Naive thymus-derived CD4-positive, alpha-beta T cell (primary cell): ENCODE results near the gene ARMC6. TPM values are rescaled to one million over a fixed set of nuclear protein-coding genes. Genes with fewer than 3 reads are reported as not detected.

Source experiments
- ATAC-seq: fragments of 150-1000 bp; cut with Tn5 transposase; 2 replicates; pipeline ENCODE4 v1.10.0; 2021; ENCODE audit warnings: mild to moderate bottlenecking, moderate library complexity
- CTCF ChIA-PET: fragments of 350-600 bp; sonication (Branson Sonifier 250); formaldehyde crosslinking; loops from one replicate; lab custom pipeline; 2021; ENCODE audit warnings: antibody characterized with exemption; lab: Charles Lee
- POLR2A ChIA-PET: fragments of 350-600 bp; sonication (Branson Sonifier 250); formaldehyde crosslinking; loops from one replicate; lab custom pipeline; 2021; ENCODE audit warnings: antibody characterized with exemption, inconsistent platforms; lab: Charles Lee
- DNase-seq, 9 donors: peaks; one replicate each; pipeline versions ENCODE4 v3.0.0 to v3.0.0-alpha.2; 2020 to 2022; ENCODE audit warnings: mixed read lengths in 1 of 9
- H3K27ac ChIP-seq: one replicate; pipeline ENCODE4 v1.7.0; 2013; ENCODE audit warnings: mild to moderate bottlenecking, low read depth, low read length, moderate library complexity
- H3K27me3 ChIP-seq, 2 donors: one replicate each; pipeline ENCODE4 v1.7.0; 2013; ENCODE audit warnings: low read length in 2 of 2, mild to moderate bottlenecking in 2 of 2, moderate library complexity in 2 of 2; ENCODE audit not compliant: control insufficient read depth in 2 of 2, insufficient read depth in 2 of 2
- H3K36me3 ChIP-seq, 3 experiments: 1 replicate in 2 of 3; 2 replicates in 1 of 3; pipeline ENCODE4 v1.7.0; 2013; ENCODE audit warnings: low read length in 3 of 3, mild to moderate bottlenecking in 3 of 3, moderate library complexity in 1 of 3; ENCODE audit not compliant: insufficient read depth in 3 of 3, control insufficient read depth in 2 of 3
- H3K4me1 ChIP-seq, 2 donors: one replicate each; pipeline ENCODE4 v1.7.0; 2013; ENCODE audit warnings: low read length in 2 of 2, mild to moderate bottlenecking in 2 of 2, moderate library complexity in 1 of 2; ENCODE audit not compliant: control insufficient read depth in 2 of 2, insufficient read depth in 2 of 2
- H3K4me3 ChIP-seq: 2 replicates; pipeline ENCODE4 v1.7.0; 2013; ENCODE audit warnings: mild to moderate bottlenecking, low read length
- H3K9me3 ChIP-seq, 3 experiments: 1 replicate in 2 of 3; 2 replicates in 1 of 3; pipeline ENCODE4 v1.7.0; 2013; ENCODE audit warnings: low read length in 3 of 3; ENCODE audit not compliant: control insufficient read depth in 2 of 3
- H3K27ac Mint-ChIP-seq, 9 donors: one replicate each; pipeline ENCODE4 v1.8.0; 2020 to 2022; ENCODE audit warnings: mixed read lengths in 9 of 9, mild to moderate bottlenecking in 8 of 9, moderate library complexity in 5 of 9, inconsistent platforms in 2 of 9
- H3K27me3 Mint-ChIP-seq, 5 donors: one replicate each; pipeline ENCODE4 v1.8.0; 2021 to 2022; ENCODE audit warnings: mixed read lengths in 5 of 5, mild to moderate bottlenecking in 1 of 5
- H3K36me3 Mint-ChIP-seq, 5 donors: one replicate each; pipeline ENCODE4 v1.8.0; 2020 to 2022; ENCODE audit warnings: mixed read lengths in 5 of 5, mild to moderate bottlenecking in 3 of 5, inconsistent platforms in 1 of 5
- H3K4me1 Mint-ChIP-seq, 7 donors: one replicate each; pipeline ENCODE4 v1.8.0; 2020 to 2022; ENCODE audit warnings: mixed read lengths in 7 of 7, mild to moderate bottlenecking in 3 of 7, inconsistent platforms in 1 of 7
- H3K4me3 Mint-ChIP-seq, 10 donors: one replicate each; pipeline ENCODE4 v1.8.0; 2020 to 2022; ENCODE audit warnings: mild to moderate bottlenecking in 10 of 10, mixed read lengths in 10 of 10, moderate library complexity in 6 of 10, inconsistent platforms in 2 of 10
- H3K9me3 Mint-ChIP-seq, 11 donors: one replicate each; pipeline ENCODE4 v1.8.0; 2020 to 2022; ENCODE audit warnings: mixed read lengths in 11 of 11, mild to moderate bottlenecking in 4 of 11, inconsistent platforms in 1 of 11, moderate library complexity in 1 of 11
- intact Hi-C, 2 donors: fragments of 100-400 bp; cut with micrococcal nuclease; formaldehyde crosslinking; loops; one replicate each; pipeline ENCODE4 v1.15.1; 2023
- polyA plus RNA-seq, 2 donors: library from polyadenylated mRNA; unstranded; fragments of 300-500 nt; fragmentation: Illumina TruSeq; gene quantifications; one replicate each; pipeline ENCODE4 v1.2.3, GENCODE V29; 2021
- total RNA-seq, 6 experiments: library from RNA in 5 of 6; stranded (reverse) in 5 of 6; gene quantifications; 1 replicate in 5 of 6; 2 replicates in 1 of 6; pipeline ENCODE4 v1.2.3 and lab custom pipeline; 2021 to 2026

The ARMC6 gene
- total and polyA plus RNA-seq, 7 experiments from 2014 or later = 14.0 to 41.9 (median 16.2) TPM

- Mint-ChIP-seq H3K27ac (no peak overlapping the region), H3K9me3 (no peaks in the 10 kb centered on the region), H3K36me3 (peaks cover 0 to 3% (median 0%) of the 10 kb centered on the region in 5 donors), H3K27me3 (no peaks in the 10 kb centered on the region), H3K4me3 (no peak overlapping the region), H3K4me1 (peaks cover 0 to 15% (median 9%) of the 10 kb centered on the region in 7 donors)
- CTCF ChIA-PET = interaction anchor here (1.0 kb wide), 1 partner anchor 9 kb away, joined by 3 read pairs; no protein-coding TSS in a partner anchor
- no peak overlapping the region for H3K4me3 ChIP-seq
- H3K9me3 ChIP-seq = no peaks in the 10 kb centered on the region
- no peaks in the 10 kb centered on the region for H3K27me3 ChIP-seq
- intact Hi-C loops = no loop called here
- H3K4me1 ChIP-seq = peaks cover 4 to 6% of the 10 kb centered on the region in 2 donors
- ATAC-seq (no peak), DNase-seq (no peak)
- POLR2A ChIA-PET = no interaction called here
- H3K27ac ChIP-seq = no peak overlapping the region
- H3K36me3 ChIP-seq = peaks cover 0 to 41% (median 0%) of the 10 kb centered on the region in 3 experiments
Measured at GRCh38 chr19:19059018-19059836, 25.8 kb downstream of the ARMC6 start.

- POLR2A ChIA-PET = no interaction called here
- DNase-seq = no peak
- H3K9me3 Mint-ChIP-seq = no peaks in the 10 kb centered on the region
- ATAC-seq = no peak
- no peak overlapping the region for H3K4me3 ChIP-seq
- H3K4me1 Mint-ChIP-seq = peaks cover 0 to 23% (median 10%) of the 10 kb centered on the region in 7 donors
- no peak overlapping the region for H3K27ac Mint-ChIP-seq
- peaks cover 0 to 35% (median 0%) of the 10 kb centered on the region in 3 experiments for H3K36me3 ChIP-seq
- no peak overlapping the region for H3K4me3 Mint-ChIP-seq
- H3K4me1 ChIP-seq = peaks cover 4 to 6% of the 10 kb centered on the region in 2 donors
- H3K9me3 ChIP-seq = no peaks in the 10 kb centered on the region
- H3K27me3 ChIP-seq = no peaks in the 10 kb centered on the region
- intact Hi-C loops = loop anchor here (5.0 to 10.0 kb wide), 3 partner anchors 347 to 427 kb away; partner anchors contain the start of gene GATAD2A (in 1 of the 2)
- no peak overlapping the region for H3K27ac ChIP-seq
- no peaks in the 10 kb centered on the region for H3K27me3 Mint-ChIP-seq
- H3K36me3 Mint-ChIP-seq = peaks cover 0 to 3% (median 0%) of the 10 kb centered on the region in 5 donors
- CTCF ChIA-PET = interaction anchor here (1.0 kb wide), 1 partner anchor 8 kb away, joined by 3 read pairs; no protein-coding TSS in a partner anchor
Measured at GRCh38 chr19:19059837-19060611, 26.6 kb downstream of the ARMC6 start.

GRCh38 chr19:19061506-19061905, 28.1 kb downstream of the ARMC6 start:
- intact Hi-C loops = loop anchor here (5.0 to 10.0 kb wide), 3 partner anchors 346 to 426 kb away; partner anchors contain the start of gene GATAD2A (in 1 of the 2)
- ChIA-PET POLR2A (no interaction called here), CTCF (no interaction called here)
- Histone ChIP-seq H3K36me3 (peaks cover 0 to 24% (median 0%) of the 10 kb centered on the region in 3 experiments), H3K27ac (no peak overlapping the region), H3K27me3 (no peaks in the 10 kb centered on the region), H3K4me1 (peaks cover 4 to 6% of the 10 kb centered on the region in 2 donors), H3K9me3 (no peaks in the 10 kb centered on the region), H3K4me3 (no peak overlapping the region)
- Mint-ChIP-seq H3K9me3 (no peaks in the 10 kb centered on the region), H3K27me3 (no peaks in the 10 kb centered on the region), H3K4me1 (peaks cover 0 to 31% (median 22%) of the 10 kb centered on the region in 7 donors), H3K36me3 (no peaks in the 10 kb centered on the region), H3K27ac (no peak overlapping the region), H3K4me3 (peak overlapping the region in 1 of 10 donors; percentile 52)
- ATAC-seq (no peak), DNase-seq (no peak)

DNA sequence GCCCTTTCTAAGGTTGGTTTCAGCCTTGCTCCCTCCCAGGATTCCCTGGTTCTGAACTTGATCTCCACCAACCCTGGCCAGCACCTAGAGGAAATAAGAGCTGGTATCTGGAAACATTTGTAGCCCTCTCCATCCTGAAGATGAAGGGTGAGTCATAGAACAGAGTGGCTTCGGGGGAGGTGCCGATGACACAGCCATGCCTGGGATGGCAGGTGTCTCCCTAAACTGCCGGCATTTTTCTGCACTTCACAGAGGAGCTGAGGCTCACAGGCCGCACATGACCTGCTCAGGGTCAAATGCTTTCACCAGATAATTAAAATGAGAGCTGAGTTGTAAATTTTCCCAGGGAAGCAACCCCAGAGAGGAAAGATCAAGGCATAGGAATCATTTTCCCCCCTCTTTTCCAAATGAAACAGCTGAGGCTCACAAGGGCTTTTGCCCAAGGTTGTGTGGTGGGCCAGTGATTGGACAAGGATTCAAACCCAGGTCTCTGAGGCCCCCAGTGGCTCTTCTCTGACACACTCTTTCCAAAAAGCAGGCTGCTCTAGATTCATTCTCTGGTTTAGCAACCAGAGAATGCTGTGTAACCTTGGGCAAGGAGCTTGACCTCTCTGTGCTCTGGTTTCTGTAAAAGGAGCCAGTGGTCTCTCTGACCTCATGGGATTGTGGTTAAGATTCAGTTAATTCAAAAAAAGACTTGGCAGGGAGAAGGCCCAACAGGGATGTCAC, 29.2 kb downstream of the ARMC6 start:
- Histone ChIP-seq H3K27me3 (no peaks in the 10 kb centered on the region), H3K9me3 (no peaks in the 10 kb centered on the region), H3K4me1 (peaks cover 9 to 11% of the 10 kb centered on the region in 2 donors), H3K27ac (peak overlapping the region; percentile 83), H3K4me3 (peak overlapping the region; percentile 82), H3K36me3 (peaks cover 0 to 12% (median 0%) of the 10 kb centered on the region in 3 experiments)
- peak overlapping the region; percentile 58 to 89 (median 77) for H3K27ac Mint-ChIP-seq
- no peaks in the 10 kb centered on the region for H3K27me3 Mint-ChIP-seq
- H3K36me3 Mint-ChIP-seq = no peaks in the 10 kb centered on the region
- H3K9me3 Mint-ChIP-seq = no peaks in the 10 kb centered on the region
- CTCF ChIA-PET = interaction anchor here (0.5 to 1.2 kb wide), 2 partner anchors 11 to 113 kb away, joined by 3 read pairs; no protein-coding TSS in a partner anchor
- H3K4me1 Mint-ChIP-seq = peaks cover 5 to 38% (median 31%) of the 10 kb centered on the region in 7 donors
- peak overlapping the region; percentile 83 to 99 (median 92) for H3K4me3 Mint-ChIP-seq
- ATAC-seq = no peak
- no peak for DNase-seq
- intact Hi-C loops = loop anchor here (1.0 to 10.0 kb wide), 11 partner anchors 28 to 540 kb away; partner anchors contain the start of genes BORCS8 (in 2 of the 2), MAU2 (in 2 of the 2), RFXANK (in 2 of the 2) and SUGP1 (in 2 of the 2)
- POLR2A ChIA-PET = interaction anchor here (1.0 to 1.6 kb wide), 3 partner anchors 32 to 426 kb away, joined by 3 to 4 read pairs (median 3); partner anchors contain the start of genes COPE and DDX49

DNA sequence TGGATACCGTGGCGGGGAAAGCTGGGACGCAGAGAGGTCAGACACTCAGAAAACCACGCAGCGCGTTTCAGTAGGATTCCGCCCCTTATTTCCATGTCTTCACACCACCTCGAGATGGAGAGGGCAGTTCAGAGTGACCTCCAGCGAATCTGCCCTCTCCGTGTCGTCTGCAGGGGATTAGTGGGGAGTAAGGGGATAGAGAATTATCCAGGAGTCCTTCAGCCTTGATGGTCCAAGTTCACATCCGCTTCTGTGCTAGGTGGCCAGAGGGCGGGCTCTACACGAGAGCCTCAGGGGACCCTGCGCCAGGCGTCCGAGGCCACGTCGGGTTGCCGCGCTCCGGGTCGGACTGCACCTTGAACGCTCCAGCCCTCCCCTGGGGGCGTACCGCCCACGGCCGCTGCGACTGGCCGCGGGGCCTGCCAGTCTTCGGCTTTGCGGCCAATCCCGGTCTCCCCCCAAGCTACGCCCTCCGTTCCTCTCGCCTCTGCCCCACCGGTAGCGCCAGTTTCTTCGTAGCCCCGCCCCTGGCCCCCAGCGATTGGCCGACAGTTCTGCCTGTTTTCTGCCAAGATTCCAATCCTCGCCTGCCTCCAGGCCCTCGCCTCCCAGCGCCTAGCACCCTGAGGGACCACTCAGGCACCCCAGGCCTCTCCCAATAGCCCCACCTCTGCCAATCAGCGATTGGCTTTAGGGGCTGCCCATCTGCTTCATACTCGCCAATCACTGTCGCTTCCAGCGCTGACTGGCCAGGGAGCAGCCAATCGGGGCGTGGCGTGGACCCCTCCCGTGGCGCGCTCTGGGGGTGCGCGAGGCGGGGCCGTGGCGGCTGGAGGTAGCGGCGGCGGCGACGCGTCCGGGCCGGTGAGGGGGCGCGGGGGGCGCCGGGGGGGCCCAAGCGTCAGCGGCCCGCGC, 30.0 kb downstream of the ARMC6 start, which contains the start of gene SLC25A42:
TSS of gene SLC25A42 (plus strand) at position 812 of the 915 bp plus-strand sequence. CDS start 32,131 bp downstream, outside the sequence.
- H3K27ac Mint-ChIP-seq = peak within 1 kb of the TSS; percentile 75 to 98 (median 83)
- ChIA-PET POLR2A (interaction anchor here (0.6 to 1.6 kb wide), 4 partner anchors 33 to 692 kb away, joined by 3 to 4 read pairs (median 3); partner anchors contain the start of genes COPE and DDX49), CTCF (interaction anchor here (0.5 to 1.3 kb wide), 3 partner anchors 12 to 112 kb away, joined by 3 read pairs; no protein-coding TSS in a partner anchor)
- Histone ChIP-seq H3K27ac (peak within 1 kb of the TSS; percentile 83), H3K27me3 (no peaks in the 10 kb centered on the region), H3K9me3 (no peaks in the 10 kb centered on the region), H3K4me1 (peaks cover 11 to 15% of the 10 kb centered on the region in 2 donors), H3K4me3 (peak within 1 kb of the TSS; percentile 82), H3K36me3 (peaks cover 0 to 4% (median 0%) of the 10 kb centered on the region in 3 experiments)
- no peaks in the 10 kb centered on the region for H3K27me3 Mint-ChIP-seq
- DNase-seq = peak; percentile 93 to 100 (median 99)
- peak within 1 kb of the TSS; percentile 83 to 99 (median 92) for H3K4me3 Mint-ChIP-seq
- H3K4me1 Mint-ChIP-seq = peaks cover 5 to 41% (median 35%) of the 10 kb centered on the region in 7 donors
- peak; percentile 95 for ATAC-seq
- H3K36me3 Mint-ChIP-seq = no peaks in the 10 kb centered on the region
- intact Hi-C loops = loop anchor here (1.0 to 10.0 kb wide), 11 partner anchors 29 to 541 kb away; partner anchors contain the start of genes BORCS8 (in 2 of the 2), MAU2 (in 2 of the 2), RFXANK (in 2 of the 2) and SUGP1 (in 2 of the 2)
- no peaks in the 10 kb centered on the region for H3K9me3 Mint-ChIP-seq
